GM13977 (cell line): ENCODE data around the gene SUSD6.

Experiments used
- DNase-seq: peaks from one replicate; pipeline ENCODE4 v3.0.0; 2012; ENCODE audit warnings: low spot score
- CTCF ChIP-seq: IDR thresholded peaks from 2 replicates; pipeline ENCODE4 v1.5.1; 2012; ENCODE audit warnings: mild to moderate bottlenecking, control low read depth; ENCODE audit not compliant: insufficient read depth; ENCODE audit errors: extremely low read depth, missing control alignments
- in situ Hi-C: fragments of 300-500 bp; cut with MboI; formaldehyde crosslinking; loops from one replicate; pipeline ENCODE4 v1.12.0; 2022; ENCODE audit warnings: low sequenced_read_pairs, low pct_unique_long_range_greater_than_20kb, mixed read lengths, inconsistent platforms; ENCODE audit not compliant: unreplicated experiment

SUSD6 gene

GRCh38 chr14:69741055-69741454 lies 129.7 kb downstream of the SUSD6 start:
- TF ChIP-seq CTCF = no peak
- in situ Hi-C loops = no loop called here
- DNase-seq = no peak

- TF ChIP-seq CTCF = no peak
- in situ Hi-C loops = no loop called here
- no peak for DNase-seq
Measured at GRCh38 chr14:69749956-69750355, 138.6 kb downstream of the SUSD6 start.

GRCh38 chr14:69750495-69750894 lies 139.1 kb downstream of the SUSD6 start:
- no peak for DNase-seq
- no peak for TF ChIP-seq CTCF
- in situ Hi-C loops = no loop called here

GRCh38 chr14:69752773-69753172 lies 141.4 kb downstream of the SUSD6 start:
- no peak for TF ChIP-seq CTCF
- in situ Hi-C loops = no loop called here
- DNase-seq = no peak

DNA sequence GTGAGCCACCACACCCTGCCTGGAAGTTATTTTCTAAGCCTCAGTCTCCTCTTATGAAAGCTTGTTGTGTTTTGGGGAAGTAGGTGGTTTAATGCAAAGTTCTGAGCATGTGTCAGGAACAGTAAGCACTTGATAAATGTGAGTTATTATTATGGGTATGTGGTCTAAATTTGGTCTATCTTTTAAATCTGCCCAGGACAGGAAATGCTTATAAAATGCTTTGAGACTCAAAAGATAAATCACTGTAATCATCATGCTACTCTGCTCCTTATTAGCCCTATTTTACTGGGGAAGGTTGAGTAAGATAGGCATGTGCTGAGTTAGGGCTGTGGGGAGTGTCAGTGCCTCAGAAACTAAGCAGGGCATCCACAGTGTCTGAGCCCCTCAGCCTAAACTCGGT lies 142.5 kb downstream of the SUSD6 start:
- no peak for DNase-seq
- in situ Hi-C loops = no loop called here
- no peak for TF ChIP-seq CTCF

DNA sequence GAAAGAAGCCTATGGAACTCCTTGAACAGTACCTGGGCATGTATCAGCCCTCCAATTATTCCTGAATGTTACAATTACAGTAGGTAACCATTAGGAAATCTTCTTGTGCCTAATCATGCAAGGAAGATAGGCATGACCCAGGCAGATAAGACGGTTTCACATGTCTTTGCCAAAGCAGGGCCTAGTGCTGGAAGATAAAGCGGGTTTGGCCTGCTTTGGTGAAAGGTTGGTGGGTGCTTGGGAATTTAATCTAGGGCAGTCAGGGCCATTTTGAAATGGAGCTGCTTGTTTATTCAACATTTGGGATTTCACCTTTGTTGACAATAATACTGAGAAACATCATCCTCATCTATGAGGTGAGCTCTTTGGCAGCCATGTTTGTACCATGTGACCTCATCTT lies 143.1 kb downstream of the SUSD6 start:
- TF ChIP-seq CTCF = no peak
- in situ Hi-C loops = no loop called here
- DNase-seq = no peak

GRCh38 chr14:69755296-69755695 lies 143.9 kb downstream of the SUSD6 start:
- DNase-seq = no peak
- TF ChIP-seq CTCF = no peak
- in situ Hi-C loops = no loop called here
